Gastroesophageal sphincter (tissue), 3 donors: ENCODE data around the gene SPRR5.

Experiments
- CTCF ChIP-seq, 4 experiments: fragments of 200-600 bp in 2 of 4; fragments of 450-650 bp in 2 of 4; sonication (generic) in 1 of 4; IDR thresholded peaks; one replicate each; pipeline ENCODE4 v1.5.1; 2017 to 2019; ENCODE audit warnings: antibody characterized with exemption in 4 of 4, mild to moderate bottlenecking in 2 of 4, moderate library complexity in 2 of 4
- POLR2A ChIP-seq, 2 donors: fragments of 450-650 bp; IDR thresholded peaks; one replicate each; pipeline ENCODE4 v1.6.1; 2017; ENCODE audit warnings: antibody characterized with exemption in 2 of 2, mild to moderate bottlenecking in 2 of 2, moderate library complexity in 1 of 2

- TF ChIP-seq CTCF (IDR thresholded peaks at IDR 0.05) = no peak
- no peak for TF ChIP-seq POLR2A (IDR thresholded peaks at IDR 0.05)
Observed at GRCh38 chr1:152982076-152982475, 35.1 kb downstream of the SPRR5 start.
